WTC11 (cell line): ENCODE results near the gene MTLN.
"Not testable (repeated sequence)": the region's sequence is repeated elsewhere in the genome, so short reads cannot be mapped to it uniquely, and the experiment has no call there.

Source experiments
- CBFB ChIP-seq: sonication (generic); formaldehyde crosslinking; IDR thresholded peaks from 2 replicates; pipeline ENCODE4 v1.8.1; 2022; ENCODE audit warnings: mild to moderate bottlenecking, low read depth, missing genetic modification reagents
- TF ChIP-seq, protein P1 (sequence below): fragments of 200-600 bp; IDR thresholded peaks from 2 replicates; pipeline ENCODE4 v1.8.0; 2022; ENCODE audit warnings: antibody characterized with exemption
- TF ChIP-seq, protein P2 (sequence below): sonication (generic); formaldehyde crosslinking; IDR thresholded peaks from 2 replicates; pipeline ENCODE4 v1.8.0; 2022; ENCODE audit warnings: mild to moderate bottlenecking, missing genetic modification reagents
- TF ChIP-seq, protein P3 (sequence below): sonication (generic); formaldehyde crosslinking; IDR thresholded peaks from 2 replicates; pipeline ENCODE4 v1.8.1; 2022; ENCODE audit warnings: missing genetic modification reagents, borderline replicate concordance

DNA sequence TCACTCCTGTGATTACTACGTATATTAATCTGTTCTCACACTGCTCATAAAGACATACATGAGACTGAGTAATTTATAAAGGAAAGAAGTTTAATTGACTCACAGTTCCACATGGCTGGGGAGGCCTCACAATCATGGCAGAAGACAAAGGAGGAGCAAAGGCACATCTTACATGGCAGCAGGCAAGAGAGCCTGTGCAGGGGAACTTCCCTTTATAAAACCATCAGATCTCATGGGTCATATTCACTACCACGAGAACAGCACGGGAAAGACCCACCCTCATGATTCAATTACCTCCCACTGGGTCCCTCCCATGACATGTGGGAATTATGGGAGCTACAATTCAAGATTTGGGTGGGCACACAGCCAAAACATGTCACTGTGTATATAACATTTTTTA, 1.2 kb upstream of the MTLN start:
- TF ChIP-seq, protein P1, sequence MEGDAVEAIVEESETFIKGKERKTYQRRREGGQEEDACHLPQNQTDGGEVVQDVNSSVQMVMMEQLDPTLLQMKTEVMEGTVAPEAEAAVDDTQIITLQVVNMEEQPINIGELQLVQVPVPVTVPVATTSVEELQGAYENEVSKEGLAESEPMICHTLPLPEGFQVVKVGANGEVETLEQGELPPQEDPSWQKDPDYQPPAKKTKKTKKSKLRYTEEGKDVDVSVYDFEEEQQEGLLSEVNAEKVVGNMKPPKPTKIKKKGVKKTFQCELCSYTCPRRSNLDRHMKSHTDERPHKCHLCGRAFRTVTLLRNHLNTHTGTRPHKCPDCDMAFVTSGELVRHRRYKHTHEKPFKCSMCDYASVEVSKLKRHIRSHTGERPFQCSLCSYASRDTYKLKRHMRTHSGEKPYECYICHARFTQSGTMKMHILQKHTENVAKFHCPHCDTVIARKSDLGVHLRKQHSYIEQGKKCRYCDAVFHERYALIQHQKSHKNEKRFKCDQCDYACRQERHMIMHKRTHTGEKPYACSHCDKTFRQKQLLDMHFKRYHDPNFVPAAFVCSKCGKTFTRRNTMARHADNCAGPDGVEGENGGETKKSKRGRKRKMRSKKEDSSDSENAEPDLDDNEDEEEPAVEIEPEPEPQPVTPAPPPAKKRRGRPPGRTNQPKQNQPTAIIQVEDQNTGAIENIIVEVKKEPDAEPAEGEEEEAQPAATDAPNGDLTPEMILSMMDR, result not testable (repeated sequence)
- TF ChIP-seq, protein P2, sequence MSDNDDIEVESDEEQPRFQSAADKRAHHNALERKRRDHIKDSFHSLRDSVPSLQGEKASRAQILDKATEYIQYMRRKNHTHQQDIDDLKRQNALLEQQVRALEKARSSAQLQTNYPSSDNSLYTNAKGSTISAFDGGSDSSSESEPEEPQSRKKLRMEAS (CRISPR knock-in tag), result not testable (repeated sequence)
- not testable (repeated sequence) for TF ChIP-seq CBFB (CRISPR knock-in tag)
- TF ChIP-seq, protein P3, sequence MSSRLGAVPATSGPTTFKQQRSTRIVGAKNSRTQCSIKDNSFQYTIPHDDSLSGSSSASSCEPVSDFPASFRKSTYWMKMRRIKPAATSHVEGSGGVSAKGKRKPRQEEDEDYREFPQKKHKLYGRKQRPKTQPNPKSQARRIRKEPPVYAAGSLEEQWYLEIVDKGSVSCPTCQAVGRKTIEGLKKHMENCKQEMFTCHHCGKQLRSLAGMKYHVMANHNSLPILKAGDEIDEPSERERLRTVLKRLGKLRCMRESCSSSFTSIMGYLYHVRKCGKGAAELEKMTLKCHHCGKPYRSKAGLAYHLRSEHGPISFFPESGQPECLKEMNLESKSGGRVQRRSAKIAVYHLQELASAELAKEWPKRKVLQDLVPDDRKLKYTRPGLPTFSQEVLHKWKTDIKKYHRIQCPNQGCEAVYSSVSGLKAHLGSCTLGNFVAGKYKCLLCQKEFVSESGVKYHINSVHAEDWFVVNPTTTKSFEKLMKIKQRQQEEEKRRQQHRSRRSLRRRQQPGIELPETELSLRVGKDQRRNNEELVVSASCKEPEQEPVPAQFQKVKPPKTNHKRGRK (CRISPR knock-in tag), result not testable (repeated sequence)
